Fibroblast of lung (primary cell): ENCODE results near the gene LLCFC1. TPM values are rescaled to one million over a fixed set of nuclear protein-coding genes. Genes with fewer than 3 reads are reported as not detected.

Experiments used
- DNase-seq, 2 donors: peaks; one replicate each; pipeline versions ENCODE4 v3.0.0 to v3.0.0-alpha.2; 2010; ENCODE audit warnings: low read depth in 2 of 2
- H2AFZ ChIP-seq: 2 replicates; pipeline ENCODE4 v1.5.1; 2012; ENCODE audit warnings: low read length, control low read depth, inconsistent platforms
- H3K27ac ChIP-seq: 2 replicates; pipeline ENCODE4 v1.5.1; 2011; ENCODE audit warnings: low read length, control low read depth; ENCODE audit not compliant: insufficient read depth
- H3K27me3 ChIP-seq: 2 replicates; pipeline ENCODE4 v1.5.1; 2011; ENCODE audit warnings: mild to moderate bottlenecking, low read length; ENCODE audit not compliant: control insufficient read depth, insufficient read depth
- H3K36me3 ChIP-seq: 2 replicates; pipeline ENCODE4 v1.5.1; 2011; ENCODE audit warnings: low read length; ENCODE audit not compliant: control insufficient read depth, insufficient read depth
- H3K4me1 ChIP-seq: 2 replicates; pipeline ENCODE4 v1.5.1; 2011; ENCODE audit warnings: low read length; ENCODE audit not compliant: control insufficient read depth, insufficient read depth; ENCODE audit errors: extremely low read depth
- H3K4me2 ChIP-seq: 2 replicates; pipeline ENCODE4 v1.5.1; 2011; ENCODE audit warnings: low read length, control low read depth; ENCODE audit not compliant: insufficient read depth; ENCODE audit errors: extremely low read depth
- H3K4me3 ChIP-seq, 4 experiments: fragments of 200-600 bp in 1 of 4; sonication (generic) in 1 of 4; replicated peaks in 1 of 4; 2 replicates each; pipeline ENCODE4 v1.5.1; 2011 to 2016; ENCODE audit warnings: low read length in 4 of 4, low read depth in 3 of 4, mild to moderate bottlenecking in 3 of 4, control low read depth in 2 of 4, inconsistent platforms in 1 of 4, mixed read lengths in 1 of 4; ENCODE audit not compliant: insufficient read depth in 1 of 4; ENCODE audit errors: control extremely low read depth in 1 of 4
- H3K79me2 ChIP-seq: 2 replicates; pipeline ENCODE4 v1.5.1; 2012; ENCODE audit warnings: mild to moderate bottlenecking, low read length, inconsistent platforms; ENCODE audit not compliant: control insufficient read depth, insufficient read depth
- H3K9ac ChIP-seq: 2 replicates; pipeline ENCODE4 v1.5.1; 2011; ENCODE audit warnings: mild to moderate bottlenecking, low read length, control low read depth; ENCODE audit not compliant: insufficient read depth
- H3K9me3 ChIP-seq: 2 replicates; pipeline ENCODE4 v1.5.1; 2012; ENCODE audit warnings: low read depth, low read length; ENCODE audit not compliant: control insufficient read depth, insufficient read depth
- H4K20me1 ChIP-seq: 2 replicates; pipeline ENCODE4 v1.5.1; 2011; ENCODE audit warnings: low read length; ENCODE audit not compliant: control insufficient read depth, insufficient read depth; ENCODE audit errors: extremely low read depth
- CTCF ChIP-seq, 2 donors: IDR thresholded peaks in 1 of 2; conservative IDR thresholded peaks in 1 of 2; 1 replicate in 1 of 2; 2 replicates in 1 of 2; pipeline ENCODE4 v1.5.1; 2011 to 2012; ENCODE audit warnings: low read length in 2 of 2, control low read depth in 1 of 2, inconsistent platforms in 1 of 2, low read depth in 1 of 2, mild to moderate bottlenecking in 1 of 2
- EZH2 ChIP-seq: IDR thresholded peaks from 2 replicates; pipeline ENCODE4 v1.5.1; 2012; ENCODE audit warnings: low read length, control low read depth, mild to moderate bottlenecking; ENCODE audit errors: missing control alignments
- polyA plus RNA-seq, 2 donors: library from polyadenylated mRNA; depleted of rRNA in 1 of 2; stranded (reverse) in 1 of 2; unstranded in 1 of 2; fragments of >200 nt; gene quantifications; 2 replicates each; pipeline ENCODE4 v1.2.1, GENCODE V29; 2011 to 2012; ENCODE audit warnings: missing spikeins in 1 of 2
- total RNA-seq: library from RNA; depleted of rRNA; stranded (reverse); fragments of >200 nt; gene quantifications from 2 replicates; pipeline ENCODE4 v1.2.1, GENCODE V29; 2014

The LLCFC1 gene
- total and polyA plus RNA-seq, 2 donors (not counting 1 experiment from before 2014, with no cell fraction given) = not detected

DNA sequence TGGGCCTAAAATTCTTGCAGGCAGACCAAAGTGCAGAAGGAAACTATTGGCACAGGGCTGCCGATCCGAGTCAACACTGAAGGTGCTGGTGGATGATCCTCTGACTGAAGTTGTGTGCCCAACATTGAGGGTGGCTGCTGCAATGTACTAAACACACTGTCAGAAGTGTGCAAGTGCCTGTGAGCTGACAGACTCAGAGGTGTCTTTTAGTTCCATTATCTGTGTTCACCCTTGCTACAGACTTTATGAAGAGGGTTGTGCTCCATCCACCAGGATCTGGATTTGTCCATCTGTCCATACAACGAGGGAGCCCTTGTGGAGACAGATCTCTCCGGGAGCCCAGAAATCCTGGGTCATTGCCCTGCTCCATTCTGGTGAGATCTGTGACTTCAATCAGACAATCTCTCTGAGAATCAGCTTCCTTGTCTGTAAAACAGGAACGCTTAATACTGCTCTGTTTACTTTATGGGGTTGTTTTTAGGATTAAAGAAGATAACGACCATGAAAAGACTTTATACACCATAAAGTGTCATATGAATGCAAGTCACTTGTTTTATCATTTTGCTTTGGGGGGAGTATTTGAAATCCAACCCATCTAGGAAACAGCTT lies 44.2 kb upstream of the LLCFC1 start:
- Histone ChIP-seq H3K27ac (no peak overlapping the region), H3K79me2 (no peaks in the 10 kb centered on the region), H3K36me3 (no peaks in the 10 kb centered on the region), H3K4me2 (no peak overlapping the region), H3K9ac (no peak overlapping the region), H3K4me1 (no peaks in the 10 kb centered on the region), H4K20me1 (no peaks in the 10 kb centered on the region), H3K9me3 (no peaks in the 10 kb centered on the region), H2AFZ (no peak overlapping the region), H3K4me3 (no peak overlapping the region), H3K27me3 (no peaks in the 10 kb centered on the region)
- no peak for DNase-seq
- TF ChIP-seq CTCF (conservative IDR thresholded peaks at IDR 0.05 in 1 of 2, IDR thresholded peaks at IDR 0.05 in 1 of 2; ENCODE audit: low read depth in 1 of 2, low read length in 2 of 2) (no peak), EZH2 (no peak)

DNA sequence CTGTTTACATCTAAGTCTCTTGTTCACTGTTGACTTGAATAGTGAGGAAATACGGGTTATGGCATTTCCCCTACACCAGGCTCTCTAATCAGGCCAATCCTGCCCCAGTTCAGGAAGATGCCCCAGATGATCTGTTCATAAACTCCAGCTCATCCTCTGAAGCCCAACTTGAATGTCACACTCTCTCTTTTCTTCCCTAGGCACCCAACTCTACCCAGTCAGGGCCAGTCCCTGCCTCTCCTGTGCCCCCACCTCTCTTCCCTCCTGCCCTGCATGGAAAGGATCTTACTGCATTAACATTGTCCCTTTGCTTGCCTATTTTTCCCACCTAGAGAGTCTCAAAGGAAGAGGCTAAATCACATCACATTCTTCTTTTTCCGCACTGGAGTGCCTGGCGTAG lies 43.1 kb upstream of the LLCFC1 start:
- Histone ChIP-seq H3K79me2 (no peaks in the 10 kb centered on the region), H3K36me3 (no peaks in the 10 kb centered on the region), H4K20me1 (no peaks in the 10 kb centered on the region), H3K4me2 (no peak overlapping the region), H3K27ac (no peak overlapping the region), H3K9ac (no peak overlapping the region), H3K4me1 (no peaks in the 10 kb centered on the region), H3K9me3 (no peaks in the 10 kb centered on the region), H3K4me3 (no peak overlapping the region), H2AFZ (no peak overlapping the region), H3K27me3 (no peaks in the 10 kb centered on the region)
- TF ChIP-seq CTCF (conservative IDR thresholded peaks at IDR 0.05 in 1 of 2, IDR thresholded peaks at IDR 0.05 in 1 of 2; ENCODE audit: low read depth in 1 of 2, low read length in 2 of 2) = no peak
- TF ChIP-seq EZH2 = no peak
- no peak for DNase-seq

DNA sequence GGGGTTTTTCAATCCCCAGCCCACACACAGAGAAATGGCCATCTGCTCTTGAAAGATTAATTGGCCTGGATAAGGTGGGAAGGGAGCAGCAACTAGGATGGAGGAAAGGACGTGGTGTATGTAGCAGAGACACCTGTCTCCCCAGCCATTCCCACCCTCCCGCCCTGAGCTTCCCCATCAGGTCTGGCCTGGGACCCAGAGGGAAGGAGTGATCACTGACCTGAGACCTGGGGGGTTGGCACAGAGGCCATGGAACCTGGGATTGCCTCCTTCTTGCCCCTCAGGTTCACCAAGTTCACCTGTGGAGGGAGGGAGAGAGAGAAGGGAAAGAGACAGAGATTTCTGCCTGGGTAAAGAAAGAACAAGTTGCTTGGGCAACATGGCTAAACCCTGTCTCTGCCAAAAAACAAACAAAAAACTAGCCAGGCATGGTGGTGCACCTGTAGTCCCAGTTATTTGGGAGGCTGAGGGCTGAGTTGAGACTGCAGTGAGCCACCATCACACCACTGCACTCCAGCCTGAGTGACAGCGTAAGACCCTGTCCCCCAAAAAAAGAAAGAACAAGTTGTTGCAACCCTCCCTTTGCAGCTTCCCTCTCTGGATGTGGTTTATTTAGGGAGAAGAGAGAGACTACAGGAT lies 42.4 kb upstream of the LLCFC1 start:
- H3K4me2 ChIP-seq = no peak overlapping the region
- H3K36me3 ChIP-seq = no peaks in the 10 kb centered on the region
- TF ChIP-seq EZH2 (no peak), CTCF (conservative IDR thresholded peaks at IDR 0.05 in 1 of 2, IDR thresholded peaks at IDR 0.05 in 1 of 2; ENCODE audit: low read depth in 1 of 2, low read length in 2 of 2) (no peak)
- no peak overlapping the region for H2AFZ ChIP-seq
- no peaks in the 10 kb centered on the region for H3K27me3 ChIP-seq
- no peak overlapping the region for H3K9ac ChIP-seq
- no peaks in the 10 kb centered on the region for H3K9me3 ChIP-seq
- DNase-seq = no peak
- no peak overlapping the region for H3K27ac ChIP-seq
- no peak overlapping the region for H3K4me3 ChIP-seq
- no peaks in the 10 kb centered on the region for H3K79me2 ChIP-seq
- H4K20me1 ChIP-seq = no peaks in the 10 kb centered on the region
- H3K4me1 ChIP-seq = no peaks in the 10 kb centered on the region
